CD4-positive, alpha-beta T cell treated with Interleukin-15 for 4 hours (primary cell): ENCODE data around the gene ZER1.
"Not testable (repeated sequence)": the region's sequence is repeated elsewhere in the genome, so short reads cannot be mapped to it uniquely, and the experiment has no call there.

Source experiments
- DNase-seq: peaks from one replicate; pipeline ENCODE4 v3.0.0-alpha.2; 2020; ENCODE audit warnings: low spot score

Gene ZER1

DNA sequence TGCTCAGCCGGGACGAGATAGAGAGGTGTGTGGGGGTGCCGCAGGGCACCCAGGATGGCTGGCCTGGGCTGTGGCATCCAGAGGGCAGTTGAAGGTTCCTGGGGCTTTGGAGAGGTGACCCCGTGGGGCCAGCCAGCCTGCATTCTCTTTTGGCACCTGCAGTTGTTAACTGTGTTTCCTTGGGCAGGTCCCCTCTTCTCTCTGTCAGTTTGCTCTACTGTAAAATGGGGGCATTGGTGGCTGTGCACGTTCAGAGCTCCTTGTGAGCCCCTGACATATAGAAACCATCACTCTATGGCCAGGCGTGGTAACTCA is 56.3 kb downstream of the ZER1 start:
- DNase-seq = no peak

DNA sequence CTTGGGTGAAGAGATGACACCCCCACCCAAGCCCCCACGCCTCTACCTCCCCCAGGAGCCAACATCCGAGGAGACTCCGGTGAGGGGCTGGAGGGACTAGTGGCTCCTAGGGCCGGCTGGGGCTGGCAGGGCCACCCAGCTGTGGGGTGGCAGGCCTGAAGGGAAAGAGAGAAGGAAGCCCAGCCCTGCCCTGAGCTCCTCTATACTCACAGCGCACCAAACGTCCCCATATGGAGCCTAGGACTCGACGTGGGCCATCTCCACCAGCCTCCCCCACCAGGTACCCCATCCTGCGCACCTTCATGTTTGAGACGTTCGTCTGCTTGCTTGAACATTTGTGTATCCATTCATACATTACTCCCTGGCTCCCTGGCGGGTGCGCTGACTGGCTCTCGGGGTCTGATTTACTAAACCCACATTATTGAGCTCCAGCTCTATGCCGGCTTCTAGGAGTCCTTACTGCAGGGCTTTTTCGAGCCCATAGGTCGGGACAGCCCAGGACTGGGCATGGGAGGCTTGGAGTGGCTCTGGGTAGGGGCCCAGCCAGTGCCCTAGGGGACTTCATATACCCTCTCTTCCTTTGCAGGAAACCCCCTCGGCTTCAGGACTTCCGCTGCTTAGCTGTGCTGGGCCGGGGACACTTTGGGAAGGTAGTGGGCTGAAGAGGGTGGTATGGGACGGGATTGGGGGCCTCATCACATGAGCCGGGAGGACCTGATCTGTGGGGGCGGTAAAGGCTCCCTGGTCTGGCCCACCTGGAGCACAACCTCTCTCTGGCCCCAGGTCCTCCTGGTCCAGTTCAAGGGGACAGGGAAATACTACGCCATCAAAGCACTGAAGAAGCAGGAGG is 56.9 kb downstream of the ZER1 start:
- DNase-seq = no peak

DNA sequence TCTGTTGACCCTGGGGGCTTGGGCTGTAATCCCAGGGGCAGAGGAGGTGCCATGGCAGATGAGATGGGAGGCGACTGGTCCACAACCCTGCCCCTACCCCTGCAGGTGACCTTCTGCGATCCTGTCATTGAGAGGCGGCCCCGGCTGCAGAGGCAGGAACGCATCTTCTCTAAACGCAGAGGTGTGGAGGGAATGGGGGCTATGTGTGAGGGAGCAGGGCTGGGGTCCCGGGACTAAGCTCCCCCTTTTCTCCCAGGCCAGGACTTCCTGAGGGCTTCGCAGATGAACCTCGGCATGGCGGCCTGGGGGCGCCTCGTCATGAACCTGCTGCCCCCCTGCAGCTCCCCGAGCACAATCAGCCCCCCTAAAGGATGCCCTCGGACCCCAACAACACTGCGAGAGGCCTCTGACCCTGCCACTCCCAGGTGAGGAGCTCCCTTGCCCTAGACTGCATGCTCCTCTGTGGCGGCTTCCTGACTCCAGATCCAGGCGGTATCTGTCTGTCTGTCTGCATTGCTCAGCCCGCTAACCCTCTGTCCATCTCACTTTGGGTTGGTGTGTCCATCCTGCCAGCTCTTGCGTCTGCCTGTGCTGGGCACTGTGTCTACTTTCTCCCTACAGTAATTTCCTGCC is 57.7 kb downstream of the ZER1 start:
- no peak for DNase-seq

DNA sequence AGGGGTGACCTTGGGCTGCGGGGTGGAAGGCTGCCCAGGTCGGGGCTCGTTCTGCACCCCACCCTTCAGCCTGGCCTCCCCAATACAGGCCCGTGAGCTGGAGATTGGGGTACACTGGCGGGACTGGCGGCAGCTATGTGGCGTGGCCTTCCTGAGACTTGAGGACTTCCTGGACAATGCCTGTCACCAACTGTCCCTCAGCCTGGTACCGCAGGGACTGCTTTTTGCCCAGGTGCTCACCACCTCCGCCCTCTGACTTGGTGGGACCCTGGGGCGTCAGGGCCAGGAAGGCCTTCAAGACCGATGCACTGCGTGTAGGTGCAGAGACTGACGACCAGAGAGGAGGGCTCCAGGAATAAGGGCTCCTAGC is 58.3 kb downstream of the ZER1 start:
- no peak for DNase-seq

DNA sequence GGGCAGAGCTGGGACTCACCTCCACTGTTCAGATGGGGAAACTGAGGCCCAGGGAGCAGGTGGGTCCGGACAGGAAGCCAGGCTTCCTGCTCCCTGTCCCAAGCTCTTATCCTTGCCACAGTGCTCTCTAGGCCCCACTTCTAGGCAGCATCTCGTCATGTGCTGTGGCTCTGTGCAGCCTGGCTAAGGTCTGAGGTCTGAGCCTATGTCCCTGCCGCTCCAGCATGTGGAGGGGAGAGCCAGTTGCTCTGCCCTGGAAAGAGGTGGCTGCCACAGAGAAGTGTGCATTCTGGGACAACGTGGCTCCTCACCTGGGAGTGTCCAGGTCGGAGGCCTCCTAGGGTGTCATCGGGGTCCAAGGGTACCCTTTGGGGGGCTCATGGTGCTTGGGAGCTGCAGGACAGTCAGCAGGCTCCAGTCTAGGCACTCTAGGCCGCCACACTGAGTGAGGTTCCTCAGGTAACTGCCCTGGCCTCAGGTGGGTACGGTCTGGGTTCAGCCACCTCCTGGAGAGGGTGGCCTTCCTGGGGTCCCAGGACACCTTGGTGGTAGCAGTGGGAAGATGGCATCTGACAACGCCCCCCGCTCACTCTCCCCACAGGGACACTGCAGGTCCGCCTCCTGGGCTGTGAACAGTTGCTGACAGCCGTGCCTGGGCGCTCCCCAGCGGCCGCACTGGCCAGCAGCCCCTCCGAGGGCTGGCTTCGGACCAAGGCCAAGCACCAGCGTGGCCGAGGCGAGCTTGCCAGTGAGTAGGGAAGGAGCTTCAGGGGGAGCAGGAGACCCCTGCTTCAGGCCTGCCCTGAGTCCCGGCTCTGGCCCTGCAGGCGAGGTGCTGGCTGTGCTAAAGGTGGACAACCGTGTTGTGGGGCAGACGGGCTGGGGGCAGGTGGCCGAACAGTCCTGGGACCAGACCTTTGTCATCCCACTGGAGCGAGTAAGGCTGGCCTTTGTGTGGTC is 59.0 kb downstream of the ZER1 start:
- no peak for DNase-seq

DNA sequence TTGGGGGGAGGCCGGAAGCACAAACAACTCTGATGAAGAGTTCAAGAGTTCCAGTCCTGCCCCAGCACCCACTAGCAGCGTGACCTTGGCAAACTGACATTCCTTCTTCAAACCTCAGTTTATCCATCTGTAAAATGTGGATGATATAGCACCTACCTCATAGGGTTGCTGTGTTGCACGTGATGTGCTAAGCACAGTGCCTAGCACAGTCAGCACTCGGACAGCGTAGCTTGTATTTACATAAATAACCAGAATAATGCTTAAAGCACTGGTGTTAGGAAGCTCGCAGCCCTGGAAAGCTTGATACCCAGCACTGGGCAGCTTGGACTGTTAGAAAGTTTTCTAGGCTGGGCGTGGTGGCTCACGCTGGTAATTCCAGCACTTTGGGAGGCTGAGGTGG is 64.3 kb downstream of the ZER1 start:
- no peak for DNase-seq

DNA sequence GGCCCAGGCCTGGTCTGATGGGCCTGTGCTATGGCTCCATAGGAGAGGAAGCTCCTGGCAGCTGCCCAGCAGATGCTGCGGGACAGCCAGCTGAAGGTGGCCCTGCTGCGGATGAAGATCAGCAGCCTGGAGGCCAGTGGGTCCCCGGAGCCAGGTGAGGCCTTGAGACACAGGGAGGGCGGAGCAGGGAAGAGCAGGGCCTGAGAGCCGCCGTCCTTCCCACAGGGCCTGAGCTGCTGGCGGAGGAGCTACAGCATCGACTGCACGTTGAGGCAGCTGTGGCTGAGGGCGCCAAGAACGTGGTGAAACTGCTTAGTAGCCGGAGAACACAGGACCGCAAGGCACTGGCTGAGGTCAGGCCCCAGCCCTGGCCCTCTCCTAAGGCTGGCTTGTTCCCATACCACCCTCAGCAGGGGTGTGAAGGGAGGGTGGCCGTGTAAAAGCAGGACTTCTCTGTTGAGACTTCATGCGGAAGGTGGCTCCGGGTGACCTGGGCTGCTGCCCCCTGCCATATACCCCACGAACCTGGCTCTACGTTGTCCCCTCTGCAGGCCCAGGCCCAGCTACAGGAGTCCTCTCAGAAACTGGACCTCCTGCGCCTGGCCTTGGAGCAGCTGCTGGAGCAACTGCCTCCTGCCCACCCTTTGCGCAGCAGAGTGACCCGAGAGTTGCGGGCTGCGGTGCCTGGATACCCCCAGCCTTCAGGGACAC is 64.9 kb downstream of the ZER1 start:
- no peak for DNase-seq

DNA sequence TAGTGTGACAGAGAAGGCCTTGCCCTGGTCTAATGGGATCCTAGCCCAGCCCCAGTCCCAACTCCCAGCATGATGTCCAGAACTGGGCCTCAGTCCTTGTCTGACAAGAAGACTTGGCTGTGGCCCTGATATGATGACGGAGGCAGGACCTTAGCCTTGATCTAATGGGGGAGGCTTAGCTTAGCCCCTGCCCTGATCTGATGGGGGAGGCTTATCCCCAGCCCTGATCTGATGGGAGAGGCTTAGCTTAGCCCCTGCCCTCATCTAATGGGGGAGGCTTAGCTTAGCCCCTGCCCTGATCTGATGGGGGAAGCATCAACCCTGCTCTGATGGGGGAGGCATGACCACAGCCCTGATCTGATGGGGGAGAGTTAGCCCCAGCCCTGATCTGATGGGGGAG is 65.7 kb downstream of the ZER1 start:
- DNase-seq = no peak

DNA sequence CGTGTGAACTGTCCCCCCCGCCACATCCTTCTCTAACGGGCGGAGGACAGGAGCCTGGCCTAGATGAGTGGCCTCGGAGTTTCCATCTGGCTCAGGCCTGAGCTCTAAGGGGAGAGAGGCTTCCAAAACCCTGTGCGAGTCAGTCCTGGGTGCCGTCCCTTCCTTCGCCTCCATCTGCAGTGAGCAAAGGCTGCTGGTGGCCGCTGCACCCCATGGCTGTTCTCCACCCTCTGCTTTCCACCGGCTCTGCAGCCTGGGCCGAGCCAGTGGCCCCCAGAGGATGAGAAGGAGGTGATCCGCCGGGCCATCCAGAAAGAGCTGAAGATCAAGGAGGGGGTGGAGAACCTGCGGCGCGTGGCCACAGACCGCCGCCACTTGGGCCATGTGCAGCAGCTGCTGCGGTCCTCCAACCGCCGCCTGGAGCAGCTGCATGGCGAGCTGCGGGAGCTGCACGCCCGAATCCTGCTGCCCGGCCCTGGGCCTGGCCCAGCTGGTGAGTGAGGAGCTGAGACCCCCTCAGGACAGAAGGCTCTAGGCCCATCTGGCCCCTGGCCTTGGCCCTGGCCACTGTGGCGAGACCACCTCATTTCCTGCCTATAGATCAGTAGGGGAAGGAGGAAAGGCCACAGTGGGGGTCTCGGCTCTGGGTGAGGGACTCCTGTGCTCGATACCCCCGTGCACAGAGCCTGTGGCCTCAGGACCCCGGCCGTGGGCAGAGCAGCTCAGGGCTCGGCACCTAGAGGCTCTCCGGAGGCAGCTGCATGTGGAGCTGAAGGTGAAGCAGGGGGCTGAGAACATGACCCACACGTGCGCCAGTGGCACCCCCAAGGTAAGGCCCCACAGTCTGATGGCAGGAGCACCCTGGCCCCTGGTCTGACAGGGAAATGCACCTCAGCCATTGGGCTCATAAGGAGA is 66.4 kb downstream of the ZER1 start:
- no peak for DNase-seq

DNA sequence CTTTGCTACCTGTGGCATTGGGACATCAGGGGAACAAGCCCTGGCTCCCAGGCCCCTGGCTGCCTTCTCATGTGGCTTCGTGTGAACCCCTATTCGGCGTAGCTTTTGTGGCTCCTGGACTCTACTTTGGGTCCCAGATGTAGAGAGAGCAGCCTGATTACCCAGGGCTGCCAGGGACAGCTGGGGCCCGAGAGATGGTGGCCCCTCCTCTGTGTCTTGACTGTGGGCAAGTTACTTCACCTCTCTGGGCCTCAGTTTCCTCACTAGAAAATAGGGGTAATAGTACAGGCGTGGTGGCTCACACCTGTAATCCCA is 67.4 kb downstream of the ZER1 start:
- DNase-seq = no peak

DNA sequence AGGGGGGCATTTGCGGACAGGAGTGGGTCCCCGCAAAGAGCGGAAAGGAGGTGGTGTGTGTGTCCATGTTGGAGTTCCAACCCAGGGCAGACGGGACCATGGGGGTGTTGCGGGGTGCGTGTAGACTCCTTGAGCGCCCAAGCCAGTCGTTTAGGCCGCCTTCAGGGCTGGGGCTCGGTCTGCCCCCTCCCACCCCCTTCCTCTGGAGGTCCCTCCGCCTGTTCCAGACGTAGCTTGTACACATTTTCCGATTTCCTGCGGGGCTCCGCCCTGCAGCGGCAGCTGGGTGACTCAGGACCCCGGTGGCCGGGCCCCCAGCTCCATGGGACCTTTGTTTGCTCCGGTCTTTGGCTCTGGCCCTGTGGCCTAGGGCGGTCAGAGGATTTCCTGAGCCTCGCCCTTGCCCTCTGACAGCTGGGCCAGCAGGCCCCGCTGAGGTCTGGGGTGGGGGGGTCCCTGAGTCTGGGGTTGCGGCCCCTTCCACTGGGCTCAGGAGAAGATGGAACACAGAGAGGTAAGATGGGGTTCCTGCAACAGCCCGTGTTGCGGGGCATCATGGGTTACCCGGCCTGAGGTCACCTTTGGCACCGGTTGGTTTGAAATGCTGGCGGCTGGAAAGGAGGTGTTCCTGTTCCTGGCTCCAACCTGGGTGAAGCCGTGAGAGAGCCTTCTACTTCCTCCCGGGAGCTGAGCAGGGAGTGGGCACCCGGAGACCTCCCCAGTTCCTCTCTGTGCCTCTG is 67.9 kb downstream of the ZER1 start:
- no peak for DNase-seq

DNA sequence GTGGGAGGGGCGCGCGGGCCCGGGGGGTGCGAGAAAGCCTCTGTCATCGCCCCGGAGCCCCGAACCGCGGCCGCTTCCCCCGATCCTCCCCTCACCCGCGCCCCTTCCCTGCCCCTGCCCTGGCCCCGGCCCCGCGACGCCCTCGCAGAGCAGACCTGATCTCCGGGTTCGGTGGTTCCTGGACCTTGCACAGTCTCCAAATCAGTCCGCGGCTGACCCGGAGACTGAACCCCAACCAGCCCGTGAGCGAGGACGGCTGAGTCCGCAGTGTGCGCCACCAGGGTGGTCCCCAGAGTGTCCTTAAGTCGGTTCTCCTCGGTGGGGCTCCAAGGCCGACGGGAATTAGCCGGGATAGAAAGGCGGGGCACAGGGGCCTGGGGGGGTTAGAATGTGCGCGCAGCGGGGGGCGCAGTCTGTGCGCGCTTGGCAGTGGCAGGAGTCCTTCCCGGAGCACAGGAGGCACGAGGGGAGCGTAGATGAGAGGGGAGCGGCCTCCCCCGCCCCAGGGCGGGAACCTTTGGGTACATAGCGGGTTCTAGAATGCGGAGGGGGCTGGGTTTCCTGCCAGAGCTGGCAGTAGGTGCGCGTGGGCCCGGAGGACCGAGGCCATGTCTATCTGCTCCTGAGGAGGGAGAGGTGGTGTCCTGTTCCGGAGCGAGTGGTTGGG is 68.6 kb downstream of the ZER1 start:
- no peak for DNase-seq

DNA sequence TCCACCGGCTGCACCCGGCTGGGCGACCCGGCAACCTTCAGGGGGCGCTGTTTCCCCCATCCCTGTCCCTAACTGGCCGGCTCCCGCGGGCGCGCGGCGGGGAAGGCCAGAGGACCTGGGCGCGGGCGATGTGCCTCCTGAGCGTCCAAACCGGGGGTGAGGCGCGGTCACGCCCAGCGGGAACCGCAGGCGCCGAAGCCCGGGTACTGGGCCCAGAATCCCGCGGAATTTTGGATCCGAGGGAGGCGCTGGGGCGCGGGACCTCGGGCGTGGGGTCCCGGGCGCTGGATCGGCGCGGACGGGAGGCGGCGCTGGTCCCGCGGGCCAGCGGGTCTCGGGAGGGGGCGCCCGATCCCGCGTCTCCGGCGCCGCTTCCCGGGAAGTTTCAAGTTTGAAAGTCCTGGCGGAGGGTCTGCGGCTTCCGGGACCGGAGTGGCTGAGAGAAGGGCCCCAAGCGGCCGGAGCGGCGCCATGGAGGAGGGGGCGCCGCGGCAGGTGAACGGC is 69.2 kb downstream of the ZER1 start, which contains the start of gene PKN3:
TSS of gene PKN3 (plus strand) at position 59 of the 504 bp plus-strand sequence. CDS start at position 472, 413 bp downstream.
- peak; percentile 80 for DNase-seq

DNA sequence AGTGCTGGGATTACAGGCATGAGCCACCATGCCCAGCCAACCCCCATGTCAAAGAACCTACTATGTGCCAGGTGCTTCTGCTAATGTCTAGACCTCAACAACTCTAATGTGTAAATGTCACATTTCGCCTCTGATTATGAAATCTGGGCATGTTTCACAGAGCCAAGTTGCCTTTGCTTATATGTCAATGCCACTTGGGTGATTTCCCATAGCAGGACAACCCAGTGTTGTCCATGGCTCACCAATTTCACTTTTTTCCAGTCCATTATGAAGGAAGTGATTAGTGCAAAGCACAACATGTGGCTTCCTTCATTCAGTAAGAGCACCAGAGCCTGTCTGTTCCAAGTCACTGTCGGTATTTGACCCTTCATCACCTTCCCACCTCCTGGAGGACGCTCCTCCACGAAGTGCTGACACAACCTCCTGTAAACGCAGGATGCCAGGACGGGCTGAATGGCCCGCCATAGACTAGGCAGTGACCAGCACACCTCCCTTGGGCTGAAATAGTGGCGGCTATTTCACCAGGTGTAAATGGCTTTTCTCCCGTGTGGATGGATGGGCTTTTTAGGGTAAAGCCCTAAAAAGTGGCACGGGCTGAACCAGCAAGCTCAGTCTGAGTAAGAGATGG is 70.4 kb downstream of the ZER1 start:
- no peak for DNase-seq

DNA sequence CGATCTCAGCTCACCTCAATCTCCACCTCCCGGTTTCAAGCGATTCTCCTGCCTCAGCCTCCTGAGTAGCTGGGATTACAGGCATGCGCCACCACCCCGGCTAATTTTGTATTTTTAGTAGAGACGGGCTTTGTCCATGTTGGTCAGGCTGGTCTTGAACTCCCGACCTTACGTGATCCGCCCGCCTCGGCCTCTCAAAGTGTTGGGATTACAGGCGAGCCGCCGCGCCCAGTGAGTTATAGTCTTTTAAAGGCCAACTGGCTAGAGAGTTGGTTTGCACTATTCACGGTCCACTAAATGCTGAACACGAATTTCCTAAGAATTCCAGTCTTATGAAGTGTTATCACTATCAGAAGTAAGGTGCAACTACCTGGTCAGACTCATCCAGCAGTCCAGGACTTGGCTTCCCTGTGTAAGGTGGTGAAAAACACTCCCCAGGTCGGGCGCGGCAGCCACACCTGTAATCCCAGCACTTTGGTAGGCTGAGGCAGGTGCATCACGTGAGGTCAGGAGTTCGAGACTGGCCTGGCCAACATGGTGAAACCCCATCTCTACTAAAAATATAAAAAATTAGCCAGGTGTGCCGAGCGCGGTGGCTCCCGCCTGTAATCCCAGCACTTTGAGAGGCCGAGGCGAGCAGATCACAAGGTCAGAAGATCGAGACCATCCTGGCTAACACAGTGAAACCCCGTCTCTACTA is 72.5 kb downstream of the ZER1 start:
- not testable (repeated sequence) for DNase-seq

DNA sequence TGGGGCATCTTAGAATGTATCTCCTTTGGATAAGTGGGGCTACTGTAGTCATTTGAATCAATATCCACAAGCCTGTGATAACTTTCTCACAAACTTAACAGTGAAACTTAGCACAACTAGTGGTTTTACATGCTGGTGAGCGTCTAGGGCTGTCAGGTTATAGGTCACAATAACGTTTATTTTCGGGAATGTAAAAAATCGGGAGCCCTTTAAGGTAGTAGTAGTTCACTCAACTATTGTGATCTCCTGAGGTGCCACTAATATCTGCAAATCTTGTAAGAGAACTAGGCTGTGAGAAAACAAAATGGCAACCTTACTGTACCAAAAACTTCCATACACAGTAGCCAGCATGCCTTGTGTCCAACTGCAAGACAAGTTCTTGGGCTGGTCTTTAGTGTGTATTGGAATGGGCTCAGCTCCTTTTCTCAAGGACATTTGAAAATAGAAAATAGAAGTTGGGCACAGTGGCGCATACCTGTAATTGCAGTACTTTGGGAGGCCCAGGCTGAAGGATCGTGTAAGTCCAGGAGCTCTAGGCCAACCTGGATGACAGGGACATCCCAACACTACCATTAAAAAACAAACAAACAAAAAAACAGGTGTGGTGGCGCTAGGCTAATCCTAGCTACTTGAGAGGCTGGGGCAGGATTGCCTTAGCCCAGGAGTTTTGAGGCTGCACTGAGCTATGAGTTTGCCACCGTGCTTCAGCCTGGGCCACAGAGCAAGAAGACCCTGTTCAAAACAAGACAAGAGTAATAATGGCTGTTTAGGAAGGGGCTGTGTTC is 74.6 kb downstream of the ZER1 start:
- no peak for DNase-seq

DNA sequence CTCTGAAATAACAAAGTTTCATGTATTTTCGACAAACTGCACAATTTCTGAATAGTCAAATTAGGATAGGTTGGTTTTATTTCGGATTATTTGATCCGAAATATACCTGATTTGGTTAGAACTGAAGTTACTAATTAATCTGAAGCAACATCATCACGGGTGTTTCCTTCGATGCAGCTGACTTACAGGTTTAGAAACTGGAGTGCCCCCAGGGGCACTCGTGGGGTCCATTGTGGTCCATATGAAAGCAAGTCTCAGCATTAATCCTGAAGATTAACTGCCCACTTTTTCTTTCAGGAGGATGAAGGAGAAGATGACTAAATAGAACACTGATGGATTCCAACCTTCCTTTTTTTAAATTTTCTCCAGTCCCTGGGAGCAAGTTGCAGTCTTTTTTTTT is 77.4 kb downstream of the ZER1 start:
- no peak for DNase-seq

DNA sequence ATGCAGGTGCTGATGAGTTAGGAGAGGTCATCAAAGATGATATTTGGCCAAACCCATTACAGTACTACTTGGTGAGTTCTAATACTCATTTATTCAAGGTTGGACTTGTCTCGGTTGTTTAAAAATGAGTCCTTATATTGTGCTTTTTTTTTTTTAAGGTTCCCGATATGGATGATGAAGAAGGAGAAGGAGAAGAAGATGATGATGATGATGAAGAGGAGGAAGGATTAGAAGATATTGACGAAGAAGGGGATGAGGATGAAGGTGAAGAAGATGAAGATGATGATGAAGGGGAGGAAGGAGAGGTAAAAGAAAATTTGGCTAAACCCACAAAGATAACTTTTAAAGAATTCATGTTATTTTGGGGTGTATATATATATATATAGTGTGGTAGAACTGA is 78.0 kb downstream of the ZER1 start:
- not testable (repeated sequence) for DNase-seq
